ENCODE data around the gene RAB3IL1.

DNA sequence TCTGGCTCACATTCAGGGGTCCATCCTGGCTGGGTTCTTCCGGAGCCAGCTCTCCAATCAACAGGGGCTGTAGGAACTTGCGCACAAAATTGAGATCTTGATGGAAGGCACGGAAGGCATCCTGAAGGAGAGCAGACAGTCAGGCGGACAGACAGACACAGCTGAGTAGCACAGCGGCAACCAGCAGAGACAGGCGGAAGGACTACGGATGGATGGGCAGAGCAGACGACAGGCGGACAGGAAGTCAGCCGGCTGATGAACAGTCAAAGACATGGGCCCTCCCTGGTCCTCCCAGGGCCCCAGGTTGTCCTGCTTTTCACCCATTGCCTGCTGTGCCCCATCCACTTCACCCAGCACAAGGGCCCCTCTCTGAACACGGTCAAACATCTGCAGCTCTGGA is 37.3 kb downstream of the RAB3IL1 start:
- TF ChIP-seq POLR2AphosphoS5 (IDR thresholded peaks at IDR 0.05; ENCODE audit: low read depth, low read length) (no peak), YY1 (IDR thresholded peaks at IDR 0.05; ENCODE audit: insufficient read depth, insufficient replicate concordance, low read depth, low read length) (no peak), ISL2 (CRISPR knock-in tag; IDR thresholded peaks at IDR 0.05) (no peak), ZFP41 (CRISPR knock-in tag; IDR thresholded peaks at IDR 0.05; ENCODE audit: borderline replicate concordance) (no peak), MAFF (IDR thresholded peaks at IDR 0.05; ENCODE audit: low read depth, low read length) (no peak), ELF4 (CRISPR knock-in tag; IDR thresholded peaks at IDR 0.05; ENCODE audit: borderline replicate concordance) (no peak), TBX2 (CRISPR knock-in tag; IDR thresholded peaks at IDR 0.05; ENCODE audit: borderline replicate concordance) (no peak), ZNF263 (CRISPR knock-in tag; IDR thresholded peaks at IDR 0.05) (no peak), ZNF318 (CRISPR knock-in tag; IDR thresholded peaks at IDR 0.05) (no peak), ZNF329 (CRISPR knock-in tag; IDR thresholded peaks at IDR 0.05; ENCODE audit: low read depth) (no peak), AGO1 (IDR thresholded peaks at IDR 0.05; ENCODE audit: low read depth, low read length, poor library complexity, severe bottlenecking) (no peak)
- TF ChIP-seq, protein P1, sequence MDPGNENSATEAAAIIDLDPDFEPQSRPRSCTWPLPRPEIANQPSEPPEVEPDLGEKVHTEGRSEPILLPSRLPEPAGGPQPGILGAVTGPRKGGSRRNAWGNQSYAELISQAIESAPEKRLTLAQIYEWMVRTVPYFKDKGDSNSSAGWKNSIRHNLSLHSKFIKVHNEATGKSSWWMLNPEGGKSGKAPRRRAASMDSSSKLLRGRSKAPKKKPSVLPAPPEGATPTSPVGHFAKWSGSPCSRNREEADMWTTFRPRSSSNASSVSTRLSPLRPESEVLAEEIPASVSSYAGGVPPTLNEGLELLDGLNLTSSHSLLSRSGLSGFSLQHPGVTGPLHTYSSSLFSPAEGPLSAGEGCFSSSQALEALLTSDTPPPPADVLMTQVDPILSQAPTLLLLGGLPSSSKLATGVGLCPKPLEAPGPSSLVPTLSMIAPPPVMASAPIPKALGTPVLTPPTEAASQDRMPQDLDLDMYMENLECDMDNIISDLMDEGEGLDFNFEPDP (CRISPR knock-in tag; conservative IDR thresholded peaks at IDR 0.05): no peak
